Activated CD4-positive, alpha-beta T cell treated with anti-CD3 and anti-CD28 coated beads for 36 hours (primary cell): ENCODE results near the gene AP2A1. TPM values are rescaled to one million over a fixed set of nuclear protein-coding genes. Genes with fewer than 3 reads are reported as not detected.
A peak's percentile ranks its signal among the peaks of the same experiment; 100 is the strongest.

Experiments used
- ATAC-seq: fragments of 200-7000 bp; cut with Tn5 transposase; one replicate; pipeline ENCODE4 v1.10.0; 2021; ENCODE audit warnings: mild to moderate bottlenecking, moderate library complexity
- CTCF ChIA-PET: fragments of 350-600 bp; sonication (Branson Sonifier 250); formaldehyde crosslinking; loops from one replicate; lab custom pipeline; 2021; ENCODE audit warnings: antibody characterized with exemption; lab: Charles Lee
- POLR2A ChIA-PET: fragments of 350-600 bp; sonication (Branson Sonifier 250); formaldehyde crosslinking; loops from one replicate; lab custom pipeline; 2021; ENCODE audit warnings: antibody characterized with exemption, inconsistent platforms; lab: Charles Lee
- DNase-seq: peaks from one replicate; pipeline ENCODE4 v3.0.0-alpha.2; 2020
- H3K27ac Mint-ChIP-seq: one replicate; pipeline ENCODE4 v1.8.0; 2021; ENCODE audit warnings: mixed read lengths
- H3K27me3 Mint-ChIP-seq: one replicate; pipeline ENCODE4 v1.8.0; 2021; ENCODE audit warnings: mixed read lengths
- H3K36me3 Mint-ChIP-seq: one replicate; pipeline ENCODE4 v1.8.0; 2021; ENCODE audit warnings: low read depth, mixed read lengths
- H3K4me1 Mint-ChIP-seq: one replicate; pipeline ENCODE4 v1.8.0; 2021; ENCODE audit warnings: mixed read lengths
- H3K4me3 Mint-ChIP-seq: one replicate; pipeline ENCODE4 v1.8.0; 2021; ENCODE audit warnings: mild to moderate bottlenecking, moderate library complexity, mixed read lengths
- H3K9me3 Mint-ChIP-seq: one replicate; pipeline ENCODE4 v1.8.0; 2021; ENCODE audit warnings: low read depth, mixed read lengths
- intact Hi-C, 2 experiments: fragments of 100-400 bp; cut with DNase I in 1 of 2; cut with micrococcal nuclease in 1 of 2; formaldehyde crosslinking; loops; one replicate each; pipeline versions ENCODE4 v1.14.2 to v1.15.1; 2022 to 2024; cut with DNase I, micrococcal nuclease
- total RNA-seq, 2 experiments: library from RNA; stranded (reverse); gene quantifications; one replicate each; pipeline ENCODE4 v1.2.3, GENCODE V29; 2021

AP2A1 gene
- total RNA-seq, 2 experiments from 2014 or later = 79.4 to 102 TPM

- H3K27ac Mint-ChIP-seq = no peak overlapping the region
- DNase-seq (no peak), ATAC-seq (no peak)
- peaks cover 9% of the 10 kb centered on the region for H3K36me3 Mint-ChIP-seq
- ChIA-PET POLR2A (no interaction called here), CTCF (interaction anchor here (0.6 kb wide), 1 partner anchor 340 kb away, joined by 3 read pairs; no protein-coding TSS in a partner anchor)
- intact Hi-C loops = no loop called here
- H3K27me3 Mint-ChIP-seq = no peaks in the 10 kb centered on the region
- H3K4me3 Mint-ChIP-seq = no peak overlapping the region
- H3K4me1 Mint-ChIP-seq = peaks cover 4% of the 10 kb centered on the region
- H3K9me3 Mint-ChIP-seq = no peaks in the 10 kb centered on the region
Measured at GRCh38 chr19:49843265-49843664, 76.5 kb downstream of the AP2A1 start.

GRCh38 chr19:49844138-49845095 lies 77.6 kb downstream of the AP2A1 start:
- H3K36me3 Mint-ChIP-seq = peaks cover 4% of the 10 kb centered on the region
- no peak overlapping the region for H3K4me3 Mint-ChIP-seq
- intact Hi-C loops = no loop called here
- no peak overlapping the region for H3K27ac Mint-ChIP-seq
- DNase-seq (no peak), ATAC-seq (no peak)
- POLR2A ChIA-PET = no interaction called here
- no peaks in the 10 kb centered on the region for H3K27me3 Mint-ChIP-seq
- CTCF ChIA-PET = no interaction called here
- H3K9me3 Mint-ChIP-seq = peaks cover 6% of the 10 kb centered on the region
- peaks cover 14% of the 10 kb centered on the region for H3K4me1 Mint-ChIP-seq

DNA sequence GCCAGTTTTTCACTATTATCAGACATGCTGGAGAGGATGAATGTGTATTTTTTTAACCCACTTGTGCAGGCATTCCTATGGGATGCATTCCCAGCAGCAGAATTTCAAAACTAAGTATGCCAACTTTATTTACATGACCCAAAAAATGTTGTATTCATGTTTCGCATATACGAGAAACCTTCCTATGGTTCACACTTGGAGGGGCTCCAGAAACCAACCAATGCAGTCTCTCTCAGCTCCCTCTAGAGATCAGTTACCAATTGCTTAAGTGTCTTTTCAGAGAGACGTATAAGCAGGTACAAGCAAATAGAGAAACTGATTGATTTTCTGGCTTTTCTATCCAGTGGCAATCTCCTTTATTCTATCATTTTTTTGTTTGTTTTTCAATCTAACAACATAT lies 78.6 kb downstream of the AP2A1 start:
- POLR2A ChIA-PET = no interaction called here
- DNase-seq = no peak
- no peak overlapping the region for H3K4me3 Mint-ChIP-seq
- no peaks in the 10 kb centered on the region for H3K27me3 Mint-ChIP-seq
- intact Hi-C loops = no loop called here
- CTCF ChIA-PET = interaction anchor here (0.6 kb wide), 1 partner anchor 41 kb away, joined by 3 read pairs; no protein-coding TSS in a partner anchor
- ATAC-seq = no peak
- peaks cover 11% of the 10 kb centered on the region for H3K9me3 Mint-ChIP-seq
- H3K4me1 Mint-ChIP-seq = peaks cover 22% of the 10 kb centered on the region
- H3K36me3 Mint-ChIP-seq = peaks cover 11% of the 10 kb centered on the region
- H3K27ac Mint-ChIP-seq = no peak overlapping the region

DNA sequence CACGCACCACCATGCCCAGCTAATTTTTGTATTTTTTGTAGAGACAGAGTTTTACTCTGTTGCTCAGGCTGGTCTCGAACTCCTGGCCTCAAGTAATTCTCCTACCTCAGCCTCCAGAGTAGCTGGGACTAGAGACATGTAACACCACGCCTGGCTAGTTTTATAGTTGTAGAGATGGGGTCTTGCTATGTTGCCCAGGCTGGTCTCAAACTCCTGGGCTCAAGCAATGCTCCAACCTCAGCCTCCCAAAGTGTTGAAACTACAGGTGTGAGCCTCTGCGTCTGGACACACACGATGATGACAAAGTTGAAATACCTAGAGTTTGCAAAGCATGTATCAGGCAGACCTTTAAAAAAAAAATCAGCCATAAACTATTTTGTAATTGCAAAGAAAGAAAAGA lies 79.6 kb downstream of the AP2A1 start:
- Mint-ChIP-seq H3K9me3 (peaks cover 11% of the 10 kb centered on the region), H3K4me1 (peaks cover 22% of the 10 kb centered on the region), H3K4me3 (no peak overlapping the region), H3K36me3 (peaks cover 11% of the 10 kb centered on the region), H3K27ac (no peak overlapping the region), H3K27me3 (no peaks in the 10 kb centered on the region)
- ChIA-PET CTCF (no interaction called here), POLR2A (interaction anchor here (0.7 kb wide), 1 partner anchor 280 kb away, joined by 4 read pairs; no protein-coding TSS in a partner anchor)
- DNase-seq (no peak), ATAC-seq (no peak)
- intact Hi-C loops = no loop called here

DNA sequence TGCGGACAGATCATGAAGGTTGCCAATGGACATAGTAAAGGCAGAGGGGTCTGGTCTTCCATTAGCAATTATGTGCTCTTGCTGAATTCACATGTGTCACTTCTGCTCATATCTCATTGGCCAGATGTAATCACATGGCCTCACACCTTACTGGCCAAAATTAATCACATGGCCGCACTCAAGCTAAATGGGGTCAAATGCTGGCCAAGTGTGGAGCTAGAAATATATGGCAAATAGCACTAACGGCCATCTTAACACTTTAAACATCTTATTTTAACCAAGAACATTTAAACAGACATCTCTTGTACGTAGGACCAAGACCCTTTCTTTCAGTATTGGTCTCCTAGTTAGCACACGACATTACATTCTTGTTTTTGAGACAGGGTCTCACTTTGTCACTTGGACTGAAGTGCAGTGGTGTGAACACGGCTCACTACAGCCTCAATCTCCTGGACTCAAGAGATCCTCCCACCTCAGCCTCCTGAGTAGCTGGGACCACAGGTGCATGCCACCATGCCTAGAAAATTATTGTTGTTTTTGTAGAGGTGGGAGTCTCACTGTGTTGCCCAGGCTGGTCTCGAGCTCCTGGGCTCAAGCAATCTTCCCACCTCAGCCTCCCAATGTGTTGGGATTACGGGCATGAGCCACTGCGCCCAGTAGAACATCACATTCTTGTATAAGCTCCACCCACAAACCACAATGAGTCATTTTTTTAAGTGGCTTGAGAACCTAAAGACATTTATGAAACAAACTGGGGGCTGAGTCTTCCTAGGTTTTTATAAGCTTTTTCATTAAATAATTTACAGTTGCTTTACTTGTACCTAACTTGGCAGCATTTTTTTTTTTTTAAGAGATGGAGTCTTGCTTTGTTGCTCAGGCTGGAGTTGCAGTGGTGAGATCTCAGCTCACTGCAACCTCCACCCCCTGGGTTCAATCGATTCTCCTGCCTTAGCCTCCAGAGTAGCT lies 81.2 kb downstream of the AP2A1 start:
- no peaks in the 10 kb centered on the region for H3K27me3 Mint-ChIP-seq
- ChIA-PET CTCF (interaction anchor here (0.8 to 1.3 kb wide), 2 partner anchors 21 to 218 kb away, joined by 3 to 5 read pairs; no protein-coding TSS in a partner anchor), POLR2A (interaction anchor here (0.6 to 1.5 kb wide), 8 partner anchors 17 to 1229 kb away, joined by 3 to 7 read pairs (median 3); partner anchors contain the start of genes IRF3, PRMT1, RPL18 and SPHK2)
- H3K36me3 Mint-ChIP-seq = peaks cover 18% of the 10 kb centered on the region
- H3K27ac Mint-ChIP-seq = no peak overlapping the region
- intact Hi-C loops = no loop called here
- ATAC-seq (peak; percentile 22), DNase-seq (peak; percentile 31)
- H3K4me1 Mint-ChIP-seq = peaks cover 33% of the 10 kb centered on the region
- no peak overlapping the region for H3K4me3 Mint-ChIP-seq
- peaks cover 11% of the 10 kb centered on the region for H3K9me3 Mint-ChIP-seq

DNA sequence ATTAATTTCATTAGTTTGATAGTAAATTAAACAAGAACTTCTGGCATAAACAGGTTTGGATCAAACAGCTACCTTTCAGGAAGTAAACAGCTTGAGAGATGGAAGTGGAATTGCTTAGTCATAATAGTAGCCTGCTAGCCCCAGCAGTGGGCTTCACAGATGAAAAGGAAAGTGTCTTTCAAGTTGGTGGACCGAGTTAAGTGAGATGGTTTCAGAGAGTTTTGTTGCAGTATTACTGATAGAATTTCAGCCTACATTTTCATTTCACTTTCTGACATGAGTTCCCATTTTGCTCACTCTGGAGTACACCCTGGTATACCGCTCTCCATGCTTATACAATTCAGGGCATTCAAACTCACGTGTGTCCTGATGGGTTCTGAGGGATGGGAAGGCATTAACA lies 82.1 kb downstream of the AP2A1 start:
- H3K4me3 Mint-ChIP-seq = peak overlapping the region; percentile 30
- ATAC-seq (no peak), DNase-seq (no peak)
- H3K4me1 Mint-ChIP-seq = peaks cover 36% of the 10 kb centered on the region
- H3K36me3 Mint-ChIP-seq = peaks cover 18% of the 10 kb centered on the region
- ChIA-PET POLR2A (interaction anchor here (0.8 to 1.5 kb wide), 3 partner anchors 30 to 184 kb away, joined by 3 read pairs; partner anchors contain the start of genes IRF3 and PRMT1), CTCF (interaction anchor here (0.8 to 1.3 kb wide), 2 partner anchors 20 to 218 kb away, joined by 3 to 5 read pairs; no protein-coding TSS in a partner anchor)
- intact Hi-C loops = no loop called here
- peak overlapping the region; percentile 29 for H3K27ac Mint-ChIP-seq
- no peaks in the 10 kb centered on the region for H3K27me3 Mint-ChIP-seq
- H3K9me3 Mint-ChIP-seq = peaks cover 11% of the 10 kb centered on the region

GRCh38 chr19:49849433-49850220 lies 82.8 kb downstream of the AP2A1 start:
- no peak for ATAC-seq
- POLR2A ChIA-PET = interaction anchor here (1.5 kb wide), 1 partner anchor 31 kb away, joined by 3 read pairs; no protein-coding TSS in a partner anchor
- Mint-ChIP-seq H3K9me3 (peaks cover 11% of the 10 kb centered on the region), H3K27ac (no peak overlapping the region), H3K27me3 (no peaks in the 10 kb centered on the region), H3K4me1 (peaks cover 36% of the 10 kb centered on the region), H3K36me3 (peaks cover 18% of the 10 kb centered on the region), H3K4me3 (peak overlapping the region; percentile 85)
- CTCF ChIA-PET = interaction anchor here (0.6 to 1.0 kb wide), 2 partner anchors 31 to 132 kb away, joined by 3 to 5 read pairs; partner anchors contain the start of gene MED25
- intact Hi-C loops = loop anchor here (1.0 to 2.0 kb wide), 11 partner anchors 18 to 353 kb away; partner anchors contain the start of genes AKT1S1 (in 2 of the 2), FUZ (in 2 of the 2), TBC1D17 (in 2 of the 2) and MED25 (in 1 of the 2)
- DNase-seq = no peak

- Mint-ChIP-seq H3K4me1 (peaks cover 36% of the 10 kb centered on the region), H3K27ac (peak overlapping the region; percentile 58), H3K9me3 (peaks cover 11% of the 10 kb centered on the region), H3K4me3 (peak overlapping the region; percentile 85), H3K36me3 (peaks cover 18% of the 10 kb centered on the region), H3K27me3 (no peaks in the 10 kb centered on the region)
- intact Hi-C loops = loop anchor here (1.0 to 2.0 kb wide), 11 partner anchors 17 to 353 kb away; partner anchors contain the start of genes AKT1S1 (in 2 of the 2), FUZ (in 2 of the 2), TBC1D17 (in 2 of the 2) and MED25 (in 1 of the 2)
- DNase-seq = no peak
- ChIA-PET CTCF (interaction anchor here (0.6 to 1.0 kb wide), 6 partner anchors 15 to 132 kb away, joined by 3 to 7 read pairs (median 3); partner anchors contain the start of genes FUZ and MED25), POLR2A (interaction anchor here (0.6 to 1.5 kb wide), 6 partner anchors 11 to 545 kb away, joined by 3 to 7 read pairs (median 4); partner anchors contain the start of genes ATF5, FUZ and NUP62)
- peak; percentile 0 for ATAC-seq
Measured at GRCh38 chr19:49850221-49850486, 83.4 kb downstream of the AP2A1 start.

GRCh38 chr19:49850487-49851342 lies 83.9 kb downstream of the AP2A1 start, which contains the start of gene PTOV1:
Gene PTOV1, plus strand, starts transcription at chr19:49851159.
- DNase-seq = peak; percentile 95
- CTCF ChIA-PET = interaction anchor here (0.6 to 1.0 kb wide), 7 partner anchors 14 to 170 kb away, joined by 3 to 7 read pairs (median 3); partner anchors contain the start of genes FUZ and MED25
- peak within 1 kb of the TSS; percentile 91 for H3K27ac Mint-ChIP-seq

More at GRCh38 chr19:49850487-49851342, 83.9 kb downstream of the AP2A1 start, which contains the start of gene PTOV1:
- peak; percentile 91 for ATAC-seq
- Mint-ChIP-seq H3K36me3 (peaks cover 22% of the 10 kb centered on the region), H3K27me3 (no peaks in the 10 kb centered on the region), H3K4me1 (peaks cover 36% of the 10 kb centered on the region), H3K4me3 (peak within 1 kb of the TSS; percentile 85), H3K9me3 (peaks cover 11% of the 10 kb centered on the region)
- POLR2A ChIA-PET = interaction anchor here (0.6 to 1.5 kb wide), 7 partner anchors 11 to 544 kb away, joined by 3 to 7 read pairs (median 3); partner anchors contain the start of genes ATF5, FUZ and NUP62
- intact Hi-C loops = loop anchor here (1.0 to 2.0 kb wide), 14 partner anchors 17 to 354 kb away; partner anchors contain the start of genes AKT1S1 (in 2 of the 2), FUZ (in 2 of the 2), TBC1D17 (in 2 of the 2) and ATF5 (in 1 of the 2)
